GOT3 (cell line): ENCODE data around the gene HIF1A.
"Not testable (repeated sequence)": the region's sequence is repeated elsewhere in the genome, so short reads cannot be mapped to it uniquely, and the experiment has no call there.

Source experiments
- DNase-seq: peaks from one replicate; lab custom pipeline; 2025; ENCODE audit warnings: mixed read lengths; lab: John Stamatoyannopoulos, UW

Gene HIF1A

DNA sequence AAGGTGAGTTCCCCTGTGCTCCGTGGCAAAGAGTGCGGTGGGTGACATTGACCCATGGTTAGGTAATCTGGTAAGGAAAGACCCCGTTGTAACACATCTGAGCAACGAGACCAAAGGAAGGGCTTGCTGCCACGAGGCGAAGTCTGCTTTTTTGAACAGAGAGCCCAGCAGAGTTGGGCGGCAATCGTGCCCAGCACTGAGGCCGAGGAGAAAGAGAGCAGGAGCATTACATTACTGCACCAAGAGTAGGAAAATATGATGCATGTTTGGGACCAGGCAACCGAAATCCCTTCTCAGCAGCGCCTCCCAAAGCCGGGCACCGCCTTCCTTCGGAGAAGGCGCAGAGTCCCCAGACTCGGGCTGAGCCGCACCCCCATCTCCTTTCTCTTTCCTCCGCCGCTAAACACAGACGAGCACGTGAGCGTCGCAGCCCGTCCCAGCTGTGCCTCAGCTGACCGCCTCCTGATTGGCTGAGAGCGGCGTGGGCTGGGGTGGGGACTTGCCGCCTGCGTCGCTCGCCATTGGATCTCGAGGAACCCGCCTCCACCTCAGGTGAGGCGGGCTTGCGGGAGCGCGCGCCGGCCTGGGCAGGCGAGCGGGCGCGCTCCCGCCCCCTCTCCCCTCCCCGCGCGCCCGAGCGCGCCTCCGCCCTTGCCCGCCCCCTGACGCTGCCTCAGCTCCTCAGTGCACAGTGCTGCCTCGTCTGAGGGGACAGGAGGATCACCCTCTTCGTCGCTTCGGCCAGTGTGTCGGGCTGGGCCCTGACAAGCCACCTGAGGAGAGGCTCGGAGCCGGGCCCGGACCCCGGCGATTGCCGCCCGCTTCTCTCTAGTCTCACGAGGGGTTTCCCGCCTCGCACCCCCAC lies at the start of gene HIF1A:
HIF1A (plus strand) TSS at position 684 of the 865 bp plus-strand sequence. CDS start 292 bp downstream, outside the sequence.
- peak; percentile 68 for DNase-seq

DNA sequence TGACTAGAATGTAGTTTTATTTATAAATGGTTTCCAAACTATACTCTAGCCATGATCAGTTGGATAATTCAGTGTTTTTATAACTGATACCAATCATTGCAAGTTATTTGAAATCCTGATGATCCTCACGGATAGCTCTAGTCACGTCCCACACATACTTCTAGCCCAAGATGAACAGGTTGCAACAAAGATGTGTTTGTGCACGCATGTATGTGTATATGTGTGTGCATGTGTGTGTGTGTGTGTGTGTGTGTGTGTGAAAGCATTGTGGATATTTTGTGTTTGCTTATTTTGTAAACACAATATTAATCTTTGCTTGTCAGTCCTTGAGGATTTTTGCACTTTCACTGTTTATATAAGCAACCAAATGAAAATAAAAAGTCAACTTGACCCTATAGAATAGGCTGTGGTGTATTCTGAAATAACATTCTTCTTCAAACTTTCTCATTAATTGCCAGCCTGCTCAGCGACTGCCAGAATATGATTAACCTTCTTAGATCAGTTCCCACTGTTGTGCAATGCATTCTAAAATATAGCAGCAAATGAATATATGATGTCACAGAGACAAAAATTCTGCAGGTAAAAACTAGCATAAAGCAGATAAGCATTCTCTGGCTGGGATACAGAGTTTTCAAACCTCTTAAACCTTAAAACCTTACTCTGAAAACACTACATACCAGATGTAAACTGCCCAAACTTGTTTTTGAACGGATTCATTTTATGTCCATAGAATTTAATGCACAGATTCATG lies 48.8 kb upstream of the HIF1A start:
- no peak for DNase-seq

DNA sequence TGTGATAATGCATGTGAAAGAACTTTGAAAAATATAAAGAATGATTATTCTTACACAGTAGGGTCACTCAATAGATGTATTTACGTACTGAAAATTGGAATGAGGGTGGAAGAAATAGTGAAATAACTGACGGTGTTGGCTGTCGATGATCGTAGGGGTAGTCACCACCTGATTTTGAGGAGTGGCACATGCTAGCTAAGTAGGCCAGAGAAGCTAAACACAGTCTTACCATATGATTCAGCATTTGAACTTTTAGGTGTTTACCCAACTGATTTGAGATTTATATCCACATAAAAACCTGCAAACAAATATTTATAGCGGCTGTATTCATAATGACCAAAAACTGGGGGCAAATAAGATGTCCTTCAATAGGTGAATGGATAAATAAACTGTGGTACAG lies 47.6 kb upstream of the HIF1A start:
- no peak for DNase-seq

DNA sequence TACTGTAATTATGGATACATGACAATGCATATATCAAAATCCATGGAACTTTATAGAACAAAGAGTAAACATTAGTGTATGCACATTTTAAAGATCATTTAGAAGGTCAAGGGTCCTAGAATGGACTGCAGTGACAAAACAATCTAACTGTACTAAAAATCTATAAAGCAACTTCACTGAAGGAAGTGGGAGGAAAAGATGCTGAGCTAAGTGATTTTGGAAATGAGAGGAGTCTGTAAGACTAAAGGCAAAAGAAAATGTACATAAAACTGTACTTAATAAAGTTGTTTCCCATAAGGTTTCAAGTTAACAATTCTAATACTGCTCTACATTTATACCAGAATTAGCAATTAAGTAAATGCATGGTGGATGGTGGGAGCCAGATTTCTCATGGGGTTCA lies 46.9 kb upstream of the HIF1A start:
- no peak for DNase-seq

DNA sequence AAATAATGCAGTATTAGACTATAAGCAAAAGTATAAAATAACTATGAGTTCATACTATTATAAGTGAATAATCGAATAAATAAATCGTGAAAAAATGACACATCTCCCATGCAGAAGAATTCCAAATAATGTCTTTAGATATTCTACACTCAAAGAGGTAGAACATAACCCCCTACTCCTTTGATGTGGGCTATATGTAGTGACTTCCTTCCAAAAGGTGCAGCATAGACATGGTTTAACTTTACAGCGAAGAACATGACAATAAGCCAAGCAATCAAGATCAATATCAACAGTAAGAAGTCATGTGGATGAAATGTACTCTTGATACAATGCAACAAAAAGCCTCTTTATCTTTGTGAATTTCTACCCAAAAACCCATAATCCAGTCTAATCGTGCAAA lies 46.0 kb upstream of the HIF1A start:
- no peak for DNase-seq

DNA sequence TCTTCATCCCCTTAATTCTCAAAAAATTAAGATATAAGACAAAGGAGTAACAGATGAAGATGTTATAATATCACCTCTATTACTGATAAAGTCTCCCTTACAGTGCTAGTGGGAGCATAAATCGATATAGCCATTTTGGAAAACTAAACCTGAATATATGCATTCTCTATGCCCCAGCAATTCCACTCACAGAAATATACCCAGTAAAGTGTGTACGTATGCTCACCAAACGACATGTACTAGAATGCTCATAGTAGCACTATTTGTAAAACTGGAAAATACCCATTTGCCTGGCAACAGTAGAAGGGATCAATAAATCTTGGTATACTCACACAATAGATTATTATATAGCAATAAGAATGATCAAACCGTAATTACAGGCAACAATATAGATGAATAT lies 44.0 kb upstream of the HIF1A start:
- no peak for DNase-seq

DNA sequence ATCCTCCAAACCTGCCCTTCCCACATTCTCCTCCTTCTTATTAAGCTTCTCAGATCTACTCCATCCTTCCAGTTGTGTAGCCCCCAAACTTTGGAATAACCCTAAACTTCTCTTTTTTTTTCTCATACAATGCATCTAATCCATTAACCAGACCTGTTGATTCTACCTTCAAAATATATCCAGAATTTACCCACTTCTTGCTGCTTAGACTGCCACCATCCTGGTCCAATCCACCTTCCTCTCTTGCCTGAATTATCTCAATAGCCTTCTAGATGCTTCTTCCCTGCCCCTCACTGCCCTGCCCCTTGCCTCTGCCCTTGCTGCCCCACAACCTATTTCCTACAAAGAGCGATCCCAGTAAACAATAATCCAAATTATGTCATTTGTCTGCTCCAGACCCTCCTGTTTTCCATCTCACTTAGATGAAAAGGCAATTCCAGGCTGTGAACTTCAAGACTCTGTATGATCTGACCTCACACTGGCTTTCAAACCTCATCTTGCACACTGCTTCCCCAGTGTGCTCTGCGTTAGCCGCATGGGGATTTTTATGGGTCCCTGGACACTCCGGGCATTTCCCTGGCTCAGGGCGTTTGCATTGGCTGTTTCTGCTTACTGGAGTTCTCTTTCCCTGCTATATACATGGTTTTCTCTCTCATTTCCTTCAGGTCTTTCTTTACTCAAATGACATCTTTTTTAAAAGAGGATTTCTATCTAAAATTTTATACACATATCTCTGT lies 42.6 kb upstream of the HIF1A start:
- no peak for DNase-seq

DNA sequence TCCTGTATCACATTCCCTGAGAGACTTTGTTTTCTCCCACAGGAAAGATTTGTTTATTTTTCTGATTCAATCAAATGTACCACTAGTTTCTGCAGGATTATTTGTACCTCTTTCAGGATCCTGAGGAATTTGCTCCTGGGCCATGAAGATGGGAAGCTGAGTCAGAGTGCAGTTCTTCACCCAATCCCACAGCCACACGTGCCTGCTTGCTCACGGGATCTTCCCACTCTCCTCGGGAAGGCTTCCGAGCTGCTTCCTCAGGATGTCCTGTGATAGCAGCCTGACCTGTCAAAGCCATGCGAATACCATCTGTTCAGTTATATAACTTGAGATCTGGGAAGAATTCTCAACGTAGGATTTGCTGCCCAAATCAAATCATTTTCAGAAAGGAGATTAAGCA lies 41.8 kb upstream of the HIF1A start:
- no peak for DNase-seq

DNA sequence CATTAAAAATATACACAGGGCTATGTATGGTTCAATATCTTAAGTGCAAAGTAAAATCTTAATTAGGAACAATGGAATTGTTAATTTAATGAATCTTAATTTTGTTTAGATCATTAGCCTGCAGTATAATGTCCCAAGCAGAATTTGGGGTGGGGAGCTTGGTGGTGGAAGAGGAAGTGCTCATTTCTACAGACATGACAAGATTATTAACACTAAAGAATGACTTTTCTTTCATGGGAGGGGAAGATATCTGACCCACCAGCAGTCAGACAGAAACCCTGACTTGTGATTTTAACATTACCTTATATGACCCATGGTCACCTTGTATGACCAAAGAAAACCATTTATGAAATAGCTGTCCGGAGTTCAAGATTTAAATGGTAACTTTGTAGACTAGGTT lies 41.3 kb upstream of the HIF1A start:
- DNase-seq = no peak

DNA sequence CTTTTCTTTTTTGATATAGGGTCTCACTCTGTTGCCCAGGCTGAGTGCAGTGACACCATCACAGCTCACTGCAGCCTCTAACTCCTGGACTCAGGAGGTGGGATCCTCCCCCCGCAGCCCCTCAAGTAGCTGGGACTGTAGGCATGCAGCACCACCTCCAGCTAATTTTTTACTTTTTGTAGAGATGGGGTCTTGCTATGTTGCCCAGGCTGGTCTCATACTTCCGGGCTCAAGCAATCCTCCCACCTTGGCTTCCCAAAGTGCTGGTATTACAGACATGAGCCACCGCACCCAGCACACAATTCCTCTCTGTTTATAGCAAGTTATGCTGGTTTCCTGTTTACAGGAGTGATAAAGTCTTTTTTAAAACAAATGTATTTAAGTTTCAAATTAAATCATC lies 39.5 kb upstream of the HIF1A start:
- DNase-seq = no peak

DNA sequence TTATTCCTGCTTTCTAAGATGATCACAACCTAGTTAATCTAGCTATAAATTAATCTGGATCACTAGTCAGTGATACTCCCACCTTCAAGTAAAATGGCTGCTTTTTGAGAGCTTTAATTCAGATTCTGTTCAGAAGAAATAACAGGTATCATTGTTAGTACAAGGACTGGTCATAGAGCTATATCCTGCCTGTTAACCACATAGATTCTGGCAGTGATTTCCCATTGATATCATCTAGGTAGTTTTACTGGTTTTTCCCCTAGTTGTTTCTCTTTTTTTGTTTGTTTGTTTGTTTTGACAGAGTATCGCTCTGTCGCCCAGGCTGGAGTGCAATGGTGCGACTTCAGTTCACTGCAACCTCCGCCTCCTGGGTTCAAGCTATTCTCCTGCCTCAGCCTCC lies 39.0 kb upstream of the HIF1A start:
- DNase-seq = no peak

DNA sequence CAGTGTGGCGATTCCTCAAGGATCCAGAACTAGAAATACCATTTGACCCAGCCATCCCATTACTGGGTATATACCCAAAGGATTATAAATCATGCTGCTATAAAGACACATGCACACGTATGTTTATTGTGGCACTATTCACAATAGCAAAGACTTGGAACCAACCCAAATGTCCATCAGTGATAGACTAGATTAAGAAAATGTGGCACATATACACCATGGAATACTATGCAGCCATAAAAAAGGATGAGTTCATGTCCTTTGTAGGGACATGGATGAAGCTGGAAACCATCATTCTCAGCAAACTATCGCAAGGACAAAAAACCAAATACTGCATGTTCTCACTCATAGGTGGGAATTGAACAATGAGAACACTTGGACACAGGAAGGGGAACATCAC lies 37.2 kb upstream of the HIF1A start:
- not testable (repeated sequence) for DNase-seq

DNA sequence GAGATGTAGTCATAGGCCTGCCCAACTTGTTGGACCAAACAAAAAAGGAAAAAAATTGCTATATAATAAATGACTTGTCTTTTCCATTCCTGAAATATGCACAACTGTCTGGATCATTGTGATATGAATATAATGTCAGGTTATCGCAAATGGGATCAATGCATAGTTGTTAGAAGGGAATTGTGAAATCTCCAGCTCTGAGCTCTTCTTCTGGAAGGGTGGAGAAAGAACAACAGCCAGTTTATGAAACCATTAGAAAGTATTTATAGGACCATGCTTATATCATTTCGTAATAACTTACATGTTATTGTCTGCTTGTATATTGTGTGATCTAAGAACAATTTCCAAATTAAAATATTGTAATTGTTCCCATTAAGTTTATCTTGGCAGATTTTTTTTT lies 35.7 kb upstream of the HIF1A start:
- no peak for DNase-seq

DNA sequence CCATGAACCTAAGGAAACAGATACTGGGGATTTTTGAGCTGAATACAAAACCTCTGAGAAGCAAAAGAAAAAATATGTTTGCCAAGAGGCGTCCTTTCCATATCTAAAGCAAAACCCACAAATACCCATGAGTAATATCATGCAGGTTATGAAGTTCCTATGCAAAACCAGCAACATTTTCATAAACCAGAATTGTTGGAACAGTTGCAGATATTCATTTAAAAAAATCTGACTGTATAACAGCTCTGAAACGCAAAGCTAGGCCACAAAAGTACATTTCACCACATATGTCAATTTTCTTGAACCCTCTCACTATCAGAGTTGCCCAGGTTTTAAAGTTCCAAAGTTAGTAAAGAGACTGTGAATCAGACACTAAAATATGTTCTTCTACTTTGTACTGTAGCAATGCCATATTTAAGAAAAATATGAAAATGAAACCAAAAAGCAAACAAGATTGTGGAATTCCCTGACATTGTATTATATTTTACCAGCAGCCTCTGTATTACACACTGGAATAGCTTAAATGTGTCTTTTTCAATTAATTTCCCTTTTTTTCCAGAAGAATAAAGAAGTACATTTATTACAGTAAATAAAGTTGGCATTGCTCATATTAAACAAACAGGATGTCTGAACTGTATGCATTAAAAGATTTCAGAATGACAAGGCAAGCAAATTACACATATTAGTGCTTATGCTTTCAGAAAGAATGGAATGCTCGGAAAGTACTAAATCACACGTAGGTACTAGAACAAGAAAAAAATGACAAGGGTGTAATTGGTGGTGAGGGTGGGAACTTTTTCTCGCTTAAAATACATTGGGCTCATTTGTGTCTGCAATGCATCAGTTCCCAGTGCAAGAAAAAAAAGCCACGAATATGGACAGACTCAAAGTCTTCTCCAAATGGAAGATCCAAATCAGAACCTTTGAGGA lies 33.6 kb upstream of the HIF1A start:
- DNase-seq = no peak

DNA sequence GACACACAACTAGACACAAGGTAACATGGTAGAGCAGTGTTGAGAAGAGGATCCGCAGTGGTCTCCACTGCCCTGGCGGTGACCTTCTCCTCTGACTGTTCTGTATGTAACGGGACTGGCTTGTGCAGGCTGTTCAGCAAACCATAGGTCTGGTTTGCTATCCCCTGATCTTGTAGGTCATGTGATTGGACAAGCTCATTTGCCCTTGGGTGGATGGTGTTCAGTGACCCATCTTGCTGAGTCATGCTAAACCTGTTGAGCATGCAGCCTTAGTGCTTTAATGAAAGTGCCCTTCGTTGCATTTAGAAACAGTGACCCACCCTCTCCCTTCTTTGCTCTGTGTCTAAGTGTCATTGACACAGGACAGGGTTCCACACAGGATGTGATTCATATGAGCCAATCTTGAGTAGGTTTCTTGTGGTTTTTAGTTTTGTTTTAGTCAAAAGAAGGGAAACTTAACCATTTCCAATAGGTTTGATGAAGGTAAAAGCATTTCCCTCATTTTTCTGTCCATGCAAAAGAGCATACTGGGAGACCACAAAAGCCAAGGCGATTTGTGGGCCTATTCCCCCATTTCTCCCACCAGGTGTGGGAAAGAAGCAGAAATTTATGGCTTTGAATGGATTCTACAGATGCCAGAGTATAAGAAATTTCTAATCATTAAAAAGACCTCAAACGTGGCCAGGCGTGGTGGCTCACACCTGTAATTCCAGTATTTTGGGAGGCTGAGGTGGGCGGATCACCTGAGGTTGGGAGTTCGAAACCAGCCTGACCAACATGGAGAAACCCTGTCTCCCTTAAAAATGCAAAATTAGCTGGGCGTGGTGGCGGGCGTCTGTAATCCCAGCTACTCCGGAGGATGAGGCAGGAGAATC lies 32.6 kb upstream of the HIF1A start:
- DNase-seq = no peak

DNA sequence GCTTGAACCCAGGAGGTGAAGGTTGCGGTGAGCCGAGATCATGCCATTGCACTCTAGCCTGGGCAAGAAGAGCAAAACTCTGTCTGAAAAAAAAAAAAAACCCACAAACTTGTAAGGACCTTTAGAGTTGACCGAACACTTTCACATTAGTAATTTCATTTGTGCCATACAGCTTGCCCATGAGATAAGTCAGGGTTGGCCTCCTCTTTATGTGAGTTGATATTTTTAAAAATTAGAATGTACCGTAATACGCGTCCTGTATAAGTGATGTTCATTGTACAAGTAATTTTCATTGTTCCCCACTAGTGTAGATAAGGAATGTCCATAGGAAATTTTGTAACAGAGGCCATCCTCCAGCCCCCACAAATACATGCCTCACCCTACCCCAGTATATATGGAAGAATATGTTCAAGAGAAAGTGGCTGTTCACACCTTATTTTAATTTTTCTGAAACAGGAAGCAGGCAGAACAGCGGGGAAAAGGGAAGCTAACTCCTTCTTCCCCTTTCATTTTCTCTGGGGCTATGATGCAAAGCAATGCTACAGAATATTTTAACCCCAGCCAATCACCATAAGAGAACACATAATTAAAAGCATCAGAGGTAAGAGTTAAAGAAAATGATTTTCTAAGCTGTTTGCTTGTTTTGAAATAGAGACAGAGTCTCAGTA lies 31.9 kb upstream of the HIF1A start:
- no peak for DNase-seq

DNA sequence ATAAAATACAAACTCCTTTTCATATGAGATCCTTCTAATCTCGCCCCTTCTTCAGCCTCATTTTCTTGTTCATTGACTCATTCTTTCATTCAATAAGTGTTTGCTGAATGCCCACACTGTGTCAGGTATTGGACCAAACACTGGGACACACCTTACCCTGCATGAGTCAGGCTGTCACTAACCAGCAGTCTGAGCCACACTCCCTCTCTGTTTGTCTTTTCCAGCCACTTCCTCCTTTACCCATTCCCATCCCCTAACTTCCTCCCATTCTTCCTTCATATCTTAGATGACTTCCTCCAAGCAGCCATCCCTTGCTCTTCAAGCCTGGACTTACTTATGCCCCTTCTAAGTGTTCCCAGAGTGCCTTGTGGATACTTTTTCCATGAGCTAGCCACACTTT lies 27.0 kb upstream of the HIF1A start:
- DNase-seq = no peak

DNA sequence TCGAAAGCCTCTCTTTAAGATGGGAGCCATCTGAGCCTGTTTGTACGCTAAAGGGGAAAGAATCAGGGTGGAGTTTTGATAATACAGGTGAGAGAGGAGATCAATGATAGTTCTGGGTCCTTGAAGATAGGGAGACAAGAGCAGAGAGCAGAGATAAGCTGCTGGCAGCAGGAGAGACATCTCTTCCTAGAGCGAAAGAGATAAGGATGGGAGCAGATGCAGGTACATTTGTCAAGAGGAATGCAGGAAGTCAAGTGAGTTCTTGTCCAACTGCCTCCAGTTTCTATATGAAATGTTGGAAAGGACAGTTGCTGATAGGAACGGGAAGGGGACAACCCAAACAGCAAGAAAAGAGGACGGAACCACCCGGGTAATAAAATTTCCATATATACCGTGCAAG lies 24.7 kb upstream of the HIF1A start:
- DNase-seq = no peak

DNA sequence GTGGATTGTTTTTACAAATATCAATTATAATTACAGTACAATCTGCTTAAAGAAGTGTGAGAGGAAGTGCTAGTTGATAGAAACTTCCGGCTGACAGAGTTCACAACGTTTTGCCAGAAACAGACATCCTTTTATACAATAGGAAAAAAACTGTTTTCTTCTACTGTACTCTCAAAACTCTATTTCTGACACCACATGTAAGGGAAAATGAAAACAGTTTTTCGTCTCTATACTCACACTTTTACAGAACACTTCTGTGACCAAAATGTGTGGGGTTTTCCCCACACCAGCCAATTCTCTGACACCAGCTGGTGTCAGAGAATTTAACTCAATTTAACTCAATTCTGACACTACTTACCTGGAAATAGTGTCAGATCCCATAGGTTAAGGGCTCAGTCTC lies 24.2 kb upstream of the HIF1A start:
- no peak for DNase-seq

DNA sequence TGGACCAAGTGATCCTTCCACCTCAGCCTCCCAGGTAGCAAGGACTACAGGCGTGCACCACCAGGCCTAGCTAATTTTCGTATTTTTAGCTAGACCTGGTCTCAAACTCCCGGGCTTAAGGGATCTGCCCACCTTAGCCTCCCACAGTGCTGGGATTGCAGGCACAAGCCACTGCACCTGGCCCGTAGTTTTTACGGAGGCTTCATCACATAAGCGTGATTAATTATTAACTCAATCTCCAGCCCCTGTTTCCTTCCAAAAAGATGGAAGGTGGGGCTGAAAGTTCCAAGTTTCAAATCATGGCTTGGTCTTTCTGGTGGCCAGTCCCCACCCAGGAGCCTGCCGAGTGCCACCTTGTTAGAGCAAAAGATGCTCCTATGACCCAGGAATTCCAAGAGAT lies 22.5 kb upstream of the HIF1A start:
- DNase-seq = no peak
